Measurements from ENCODE around the gene FAM53B.

The FAM53B gene

DNA sequence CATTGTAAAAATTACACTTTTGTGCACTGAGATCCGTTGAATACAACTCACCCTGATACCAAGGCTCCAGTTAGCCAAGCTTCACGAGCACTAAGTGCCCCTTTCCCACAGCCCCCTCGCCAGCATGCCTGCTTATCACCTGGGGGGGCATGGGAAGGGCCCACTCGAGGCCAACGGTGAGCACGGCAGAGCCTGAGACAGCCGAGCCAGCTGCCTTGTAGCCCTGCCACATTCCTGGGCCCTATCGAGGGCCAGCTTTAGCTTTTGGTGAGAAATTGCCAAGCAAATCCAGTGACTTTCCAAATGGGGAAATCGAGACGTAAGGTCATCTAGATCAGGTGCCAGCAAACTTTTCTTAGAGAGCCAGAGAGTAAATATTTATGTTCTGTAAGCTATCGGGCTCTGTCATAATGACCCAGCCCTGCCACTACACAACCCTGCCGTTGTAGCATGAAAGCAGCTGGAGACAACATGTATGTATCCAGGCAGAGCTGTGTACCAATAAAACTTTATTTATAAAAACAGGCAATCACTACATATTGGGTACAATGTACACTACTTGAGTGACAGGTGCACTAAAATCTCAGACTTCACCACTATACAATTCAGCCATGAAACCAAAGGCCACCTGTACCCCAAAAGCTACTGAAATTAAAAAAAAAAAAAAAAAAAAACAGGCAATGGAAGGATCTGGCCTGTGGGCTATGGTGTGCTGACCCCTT is 83.6 kb downstream of the FAM53B start:
- DNase-seq, result no peak

DNA sequence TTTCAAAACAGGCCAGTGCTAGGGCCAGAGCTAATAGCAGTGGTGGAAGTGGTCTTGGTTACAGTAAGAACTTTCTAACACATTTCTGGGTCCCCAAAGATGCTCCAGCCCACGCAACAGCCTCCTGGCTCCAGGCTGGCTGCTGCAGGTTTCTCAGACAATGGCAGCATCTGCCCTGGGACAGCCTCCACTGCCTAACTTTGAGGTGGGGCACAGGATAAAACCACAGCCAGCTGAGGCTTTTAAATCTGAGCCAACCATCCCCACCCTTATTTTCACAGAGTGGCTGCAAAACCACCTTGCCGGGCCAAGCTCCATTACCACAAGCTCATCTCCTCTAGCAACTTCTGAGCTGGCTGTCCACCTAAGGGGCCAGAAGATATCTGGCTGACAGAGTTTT is 84.8 kb downstream of the FAM53B start:
- no peak for DNase-seq

DNA sequence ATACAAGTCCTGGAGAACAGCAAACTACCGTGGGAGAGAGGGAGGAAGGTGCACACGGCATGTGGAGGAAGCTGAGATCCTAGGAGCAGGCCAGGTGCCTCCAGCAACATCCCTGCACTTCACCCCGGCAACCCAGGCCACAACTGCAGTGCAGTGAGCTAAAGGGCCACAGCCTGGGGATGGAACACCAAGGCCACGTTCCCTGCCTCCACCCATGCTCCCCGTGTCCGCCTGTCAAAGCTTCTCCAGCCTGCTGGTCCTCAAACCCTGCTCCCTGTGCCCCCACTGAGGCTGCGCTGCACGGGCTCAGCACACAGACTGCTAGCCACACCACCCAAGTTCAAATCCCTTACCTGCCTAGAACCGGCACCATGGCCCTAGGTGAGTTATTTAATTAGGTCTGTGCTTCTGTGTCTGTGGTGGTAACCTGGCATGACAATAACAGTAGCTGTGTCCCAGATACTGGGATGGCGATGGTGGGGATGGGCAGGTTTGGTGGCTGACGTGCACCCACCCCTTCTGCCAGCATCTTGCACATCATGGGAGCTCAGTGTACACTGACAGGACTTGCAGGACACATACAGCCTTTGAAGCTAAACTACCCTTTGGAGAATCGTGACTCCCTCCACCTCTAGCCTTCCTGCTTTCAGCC is 85.5 kb downstream of the FAM53B start:
- DNase-seq, result no peak

- DNase-seq, result no peak
Observed at GRCh38 chr10:124657806-124658205, 86.4 kb downstream of the FAM53B start.

DNA sequence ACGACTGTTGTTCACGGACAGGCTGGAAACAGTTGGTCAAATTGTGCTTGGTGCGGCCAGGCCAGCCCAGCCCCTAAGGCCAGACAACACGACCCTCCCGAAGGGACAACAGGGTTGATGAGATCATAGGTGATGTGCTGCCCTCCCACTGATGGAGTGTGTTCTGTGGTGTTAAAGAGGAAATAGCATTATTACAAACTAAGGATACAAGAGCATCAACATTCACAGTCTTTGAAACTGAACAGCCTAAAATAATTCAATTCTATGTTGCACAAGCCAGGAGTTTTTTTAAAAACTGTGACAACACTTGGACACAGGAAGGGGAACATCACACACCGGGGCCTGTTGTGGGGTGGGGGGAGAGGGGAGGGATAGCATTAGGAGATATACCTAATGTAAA is 87.6 kb downstream of the FAM53B start:
- no peak for DNase-seq

DNA sequence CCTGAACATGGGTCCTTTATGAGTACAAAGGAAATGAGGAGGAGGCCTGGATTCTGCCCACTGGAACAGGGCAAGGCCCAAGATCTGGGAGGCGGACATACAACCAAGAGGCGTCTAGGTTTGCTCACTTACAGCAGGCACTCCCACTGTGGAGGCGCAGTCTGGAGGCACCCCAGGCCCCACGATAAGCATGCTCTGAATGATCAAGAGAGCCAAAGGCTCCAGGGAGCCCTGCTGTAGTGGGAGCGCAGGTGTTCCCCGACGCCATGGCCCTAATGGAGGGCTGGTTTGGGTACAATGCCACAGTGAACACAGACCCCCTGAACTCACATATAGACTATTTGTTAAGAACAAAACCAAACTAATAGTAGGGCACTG is 88.1 kb downstream of the FAM53B start:
- no peak for DNase-seq

- no peak for DNase-seq
Observed at GRCh38 chr10:124655191-124656112, 88.7 kb downstream of the FAM53B start.

DNA sequence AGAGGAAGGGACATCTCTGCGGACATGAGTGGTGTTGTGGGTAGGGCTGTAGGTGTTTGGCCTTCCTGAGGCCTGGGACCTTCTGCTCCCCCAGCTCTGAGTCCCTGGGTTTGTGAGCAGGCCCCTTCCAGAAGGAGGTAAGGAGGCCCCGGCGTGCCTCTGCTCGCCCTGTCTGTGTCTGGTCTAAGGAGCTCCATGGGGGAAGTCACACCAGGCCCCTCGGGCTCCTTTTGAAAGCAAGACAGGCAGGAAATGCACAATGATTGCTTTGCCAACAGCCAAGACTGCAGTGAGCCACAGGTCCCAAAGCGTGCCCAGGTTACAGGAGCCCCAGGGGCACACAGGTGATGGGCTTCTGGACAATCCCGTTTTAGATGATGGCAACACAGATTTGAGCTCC is 89.5 kb downstream of the FAM53B start:
- DNase-seq, result no peak

DNA sequence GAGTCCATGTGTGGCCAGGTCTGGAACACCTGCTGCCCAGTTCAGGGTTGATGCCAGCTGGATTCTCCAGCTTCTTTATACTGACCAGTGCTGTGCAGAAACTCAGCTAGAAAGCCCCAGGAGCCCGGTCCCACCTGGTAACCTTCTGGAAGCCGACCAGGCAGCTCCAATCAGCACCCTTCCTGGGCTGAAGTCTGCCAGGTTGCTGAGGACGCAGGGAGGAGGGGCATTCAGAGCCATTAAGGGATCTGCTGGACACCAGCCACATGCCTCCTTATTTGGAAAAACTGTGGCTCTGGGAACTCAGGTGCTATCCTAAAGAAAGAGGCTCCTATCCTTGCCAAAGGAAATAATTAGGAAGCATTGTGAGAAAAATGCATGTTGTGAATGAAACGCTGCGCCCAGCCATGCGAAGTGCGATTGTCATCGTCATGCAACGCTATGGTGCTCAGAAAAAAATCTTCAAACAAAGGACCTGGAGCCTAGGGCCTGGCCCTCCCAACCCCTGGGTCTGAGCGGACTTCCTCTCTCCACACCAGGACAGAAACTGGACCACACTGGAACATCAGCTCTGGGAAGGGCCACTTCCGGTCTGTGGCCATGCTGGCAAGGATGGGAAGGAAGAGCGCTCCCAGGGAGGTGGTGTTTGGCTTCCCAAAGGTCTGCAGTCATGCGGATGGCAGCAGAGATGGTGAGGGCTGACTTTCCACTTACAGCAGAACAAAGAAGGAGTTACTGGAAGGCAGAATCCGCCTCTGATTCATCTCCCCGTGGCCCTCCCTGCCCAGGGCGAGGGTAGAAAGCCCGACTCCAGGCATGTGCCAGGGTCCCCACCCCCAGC is 90.1 kb downstream of the FAM53B start:
- no peak for DNase-seq

DNA sequence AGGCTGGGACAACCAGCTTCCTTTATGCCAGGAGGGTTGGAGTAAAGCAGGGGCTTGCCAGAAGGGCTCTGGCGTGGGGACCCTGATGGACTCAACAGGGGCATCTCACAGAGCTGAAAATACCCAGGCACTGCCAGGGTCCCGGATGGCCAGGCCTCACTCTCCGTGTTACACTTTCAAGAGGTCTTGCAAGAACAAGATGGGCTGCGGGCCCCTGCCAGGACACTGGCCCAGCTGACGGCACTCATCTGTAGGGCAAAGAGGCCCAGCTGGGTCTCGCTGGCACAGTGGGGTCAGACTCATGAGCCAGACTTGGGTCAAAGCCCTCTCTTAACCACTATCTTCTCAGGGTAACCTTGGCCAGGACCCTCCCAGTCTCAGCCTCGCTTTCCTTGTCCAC is 90.9 kb downstream of the FAM53B start:
- no peak for DNase-seq

GRCh38 chr10:124652701-124653100 is 91.5 kb downstream of the FAM53B start:
- DNase-seq, result no peak

DNA sequence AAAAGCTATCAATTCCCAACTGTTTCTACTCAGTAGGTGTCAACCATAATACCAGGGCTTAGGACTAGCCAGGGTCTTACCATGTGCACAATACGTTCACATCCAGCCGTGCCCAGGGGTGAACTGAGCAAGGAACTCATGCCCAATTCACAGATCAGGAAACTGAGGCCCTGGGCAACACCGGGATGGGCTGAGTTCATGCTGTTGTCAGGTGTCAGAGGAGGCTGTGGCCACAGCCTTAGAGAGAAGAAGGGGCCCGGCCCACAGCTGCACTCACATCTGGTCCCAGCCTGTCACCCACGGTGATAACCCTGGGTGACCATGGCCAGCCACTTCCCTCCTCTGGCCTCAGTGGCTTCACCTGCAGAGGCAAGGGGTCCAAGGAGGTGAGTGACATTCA is 92.0 kb downstream of the FAM53B start:
- no peak for DNase-seq

- DNase-seq, result no peak
Observed at GRCh38 chr10:124651402-124651891, 92.7 kb downstream of the FAM53B start.

- no peak for DNase-seq
Observed at GRCh38 chr10:124650820-124651401, 93.3 kb downstream of the FAM53B start.

- no peak for DNase-seq
Observed at GRCh38 chr10:124650263-124650662, 93.9 kb downstream of the FAM53B start.

GRCh38 chr10:124649214-124649613 is 95.0 kb downstream of the FAM53B start:
- no peak for DNase-seq

GRCh38 chr10:124648738-124649137 is 95.4 kb downstream of the FAM53B start:
- DNase-seq, result peak; percentile 92

- DNase-seq, result no peak
Observed at GRCh38 chr10:124648131-124648475, 96.1 kb downstream of the FAM53B start.

- peak; percentile 42 for DNase-seq
Observed at GRCh38 chr10:124647421-124648130, 96.6 kb downstream of the FAM53B start.

DNA sequence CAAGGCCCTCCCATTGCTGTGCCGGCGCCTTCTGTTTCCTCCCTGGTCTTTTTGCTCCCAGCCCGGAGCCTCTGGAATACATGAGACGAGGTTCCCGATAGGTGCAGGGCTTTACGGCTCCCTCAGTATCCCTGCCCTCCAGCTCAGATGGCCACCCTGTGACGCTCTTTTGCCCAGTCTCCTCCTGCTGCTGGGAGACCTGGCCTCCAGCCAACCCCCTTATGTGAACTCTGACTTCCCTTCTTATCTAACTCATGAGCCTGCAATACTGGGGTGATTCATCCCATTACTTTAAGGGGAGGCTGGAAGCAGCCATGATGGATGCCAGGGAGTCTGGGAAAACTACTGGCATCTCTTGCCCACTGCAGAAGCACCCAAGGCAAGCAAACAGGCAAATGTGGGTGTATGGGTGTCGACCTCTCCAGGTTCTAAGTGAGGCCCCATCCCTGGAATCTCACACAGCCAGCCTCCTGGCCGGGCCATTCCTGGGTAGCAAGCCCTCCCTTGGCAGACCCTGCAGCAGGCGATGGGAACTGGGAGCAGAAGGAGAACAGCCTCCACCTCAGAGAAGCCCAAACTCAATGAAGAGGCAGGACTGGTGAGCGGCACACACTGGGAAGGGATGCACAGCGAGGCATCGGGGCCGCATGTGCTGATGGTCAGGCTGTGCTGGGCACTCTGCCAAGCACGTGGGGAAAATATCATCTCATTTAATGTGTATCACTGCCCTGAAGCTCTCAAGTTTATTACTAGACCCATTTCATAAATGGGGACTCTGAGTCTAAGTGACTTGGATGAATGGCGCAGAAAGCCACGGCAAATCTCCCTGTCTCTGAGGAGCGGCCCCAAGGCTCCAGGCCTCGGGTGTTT is 97.5 kb downstream of the FAM53B start:
- DNase-seq, result no peak

All from DMS153 (cell line).